HL-60/S4 (cell line): ENCODE data around the gene FBP1.

Experiments used
- in situ Hi-C: fragments of 300-500 bp; cut with MboI; formaldehyde crosslinking; loops from 2 replicates; pipeline ENCODE4 v1.14.3; 2022; ENCODE audit warnings: low sequenced_read_pairs

Gene FBP1

GRCh38 chr9:94639061-94639998 lies at the start of gene FBP1:
Gene FBP1 (minus strand): TSS chr9:94639518. CDS start chr9:94639310, 208 bp downstream.
- in situ Hi-C loops = no loop called here

GRCh38 chr9:94687451-94687850 lies 48.1 kb upstream of the FBP1 start:
- in situ Hi-C loops = loop anchor here (10.0 kb wide), 1 partner anchor 447 kb away; no protein-coding TSS in a partner anchor

GRCh38 chr9:94685359-94685758 lies 46.0 kb upstream of the FBP1 start:
- in situ Hi-C loops = loop anchor here (10.0 kb wide), 1 partner anchor 449 kb away; no protein-coding TSS in a partner anchor

DNA sequence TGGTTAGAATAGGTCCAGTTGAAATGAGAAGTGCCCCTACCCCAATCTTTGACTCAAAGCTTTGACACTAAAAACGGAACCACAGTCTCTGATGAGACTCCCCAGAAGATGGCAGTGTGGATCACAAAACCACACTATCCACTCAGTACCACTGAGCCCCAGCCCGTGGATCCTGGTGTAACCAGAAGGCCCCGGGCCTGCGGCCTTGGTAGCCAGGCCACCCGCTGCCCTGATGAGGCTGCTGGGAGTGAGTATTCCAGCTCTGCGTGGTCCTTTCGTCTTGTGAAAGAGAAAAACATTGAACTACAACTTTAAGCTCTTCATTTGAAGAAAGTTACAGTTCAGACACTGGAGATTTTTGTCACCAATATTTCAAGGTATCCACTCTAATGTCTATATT lies 42.2 kb upstream of the FBP1 start:
- in situ Hi-C loops = loop anchor here (10.0 kb wide), 1 partner anchor 453 kb away; no protein-coding TSS in a partner anchor

DNA sequence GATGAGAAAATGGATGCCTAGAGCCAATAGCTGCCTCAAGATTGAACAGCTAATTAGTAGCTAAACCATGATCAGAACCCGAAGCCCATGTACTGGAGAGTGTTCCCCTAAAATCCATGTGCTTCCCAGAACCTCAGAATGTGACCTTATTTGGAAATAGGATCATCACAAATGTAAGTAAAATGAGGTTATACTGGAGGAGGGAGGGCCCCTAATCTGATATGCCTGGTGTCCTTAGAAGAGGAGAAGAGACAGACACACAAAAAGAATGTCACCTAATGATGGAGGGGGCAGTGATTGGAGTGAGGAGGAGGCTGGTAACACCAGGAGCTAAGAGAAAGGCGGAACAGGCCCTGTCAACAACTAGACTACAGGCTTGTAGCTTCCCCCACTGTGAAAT lies 41.3 kb upstream of the FBP1 start:
- in situ Hi-C loops = loop anchor here (10.0 kb wide), 1 partner anchor 454 kb away; no protein-coding TSS in a partner anchor

DNA sequence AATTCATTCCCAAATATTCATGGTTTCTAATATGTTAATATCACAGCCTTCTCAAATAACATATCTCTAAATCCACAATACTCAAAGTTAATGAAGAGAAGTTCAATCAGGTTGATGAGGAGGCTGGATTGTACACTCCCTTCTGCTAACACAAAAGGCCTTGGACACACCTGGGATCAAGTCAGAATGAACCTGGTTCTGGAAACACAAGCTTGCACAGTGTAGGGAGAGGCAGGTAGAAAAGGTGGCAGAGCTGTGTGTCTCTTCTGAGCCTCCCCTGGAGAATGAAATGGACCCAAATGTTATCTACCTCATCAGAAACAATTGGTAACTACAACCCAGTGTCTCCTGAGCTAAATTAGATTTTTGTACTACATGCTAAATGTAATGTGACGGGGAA lies 40.7 kb upstream of the FBP1 start:
- in situ Hi-C loops = loop anchor here (10.0 kb wide), 1 partner anchor 455 kb away; no protein-coding TSS in a partner anchor

DNA sequence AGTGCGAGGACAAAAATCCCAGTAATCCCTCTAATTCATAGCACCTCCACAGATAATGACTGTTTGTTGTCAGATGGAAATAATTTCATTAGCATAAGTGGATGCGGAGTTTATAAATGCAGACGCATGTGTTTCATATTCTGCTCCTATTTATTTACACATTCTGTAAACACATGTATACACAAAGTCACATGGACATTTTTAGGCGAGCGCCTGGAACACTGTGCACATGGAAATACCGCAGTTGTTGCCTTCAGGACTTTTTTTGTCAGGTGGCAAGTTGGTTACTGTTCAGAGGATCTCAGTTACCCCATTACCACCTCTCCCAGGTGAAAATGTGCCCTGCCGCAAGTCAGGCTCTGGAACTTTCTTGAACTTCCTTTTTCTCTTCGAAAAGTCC lies 40.3 kb upstream of the FBP1 start:
- in situ Hi-C loops = no loop called here

- in situ Hi-C loops = no loop called here
Measured at GRCh38 chr9:94677929-94678328, 38.6 kb upstream of the FBP1 start.

- in situ Hi-C loops = no loop called here
Measured at GRCh38 chr9:94676446-94677131, 37.3 kb upstream of the FBP1 start.

DNA sequence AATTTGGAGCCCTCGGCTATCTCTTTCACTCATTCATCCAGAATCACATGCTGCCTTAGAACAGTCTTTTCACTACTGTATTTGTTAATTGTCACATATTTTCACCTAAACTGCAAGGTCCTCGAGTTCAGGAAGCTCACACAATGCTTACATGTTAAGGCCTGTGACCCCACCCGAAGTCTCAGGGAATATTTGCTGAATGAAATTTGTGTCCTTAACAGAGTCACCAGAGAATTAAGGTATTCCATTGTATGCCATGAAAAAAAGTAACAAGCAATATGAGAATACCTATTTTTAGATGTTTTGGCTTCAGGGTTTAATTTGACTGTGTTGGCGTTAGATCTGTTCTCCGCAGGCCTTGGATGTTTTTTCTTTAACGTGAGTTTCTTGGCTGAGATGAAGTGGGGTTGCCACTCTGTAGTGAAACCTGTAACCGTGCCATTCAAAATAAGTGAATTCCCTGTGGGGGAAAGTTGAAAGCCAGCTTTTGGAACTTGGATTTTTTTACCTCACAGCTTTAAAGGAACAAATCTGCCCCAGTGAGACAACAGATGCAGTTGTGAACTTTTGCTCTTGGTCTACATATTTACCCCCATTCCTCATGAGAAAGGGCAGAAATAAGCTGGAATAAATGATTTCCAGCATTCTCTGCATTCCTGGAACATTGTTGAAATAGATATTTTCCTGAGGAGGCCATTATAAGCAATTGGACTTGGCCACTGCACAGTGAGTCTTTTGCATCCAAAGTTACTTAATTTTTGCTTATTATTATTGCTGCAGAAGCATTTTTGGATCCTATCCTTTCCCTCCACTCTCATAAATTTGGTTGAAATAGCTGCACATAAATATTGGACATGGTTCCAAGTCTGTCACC lies 35.9 kb upstream of the FBP1 start:
- in situ Hi-C loops = no loop called here

GRCh38 chr9:94672811-94673487 lies 33.6 kb upstream of the FBP1 start:
- in situ Hi-C loops = no loop called here

- in situ Hi-C loops = no loop called here
Measured at GRCh38 chr9:94668928-94669729, 29.8 kb upstream of the FBP1 start.

GRCh38 chr9:94668418-94668927 lies 29.2 kb upstream of the FBP1 start:
- in situ Hi-C loops = no loop called here

- in situ Hi-C loops = no loop called here
Measured at GRCh38 chr9:94666364-94667099, 27.2 kb upstream of the FBP1 start.

DNA sequence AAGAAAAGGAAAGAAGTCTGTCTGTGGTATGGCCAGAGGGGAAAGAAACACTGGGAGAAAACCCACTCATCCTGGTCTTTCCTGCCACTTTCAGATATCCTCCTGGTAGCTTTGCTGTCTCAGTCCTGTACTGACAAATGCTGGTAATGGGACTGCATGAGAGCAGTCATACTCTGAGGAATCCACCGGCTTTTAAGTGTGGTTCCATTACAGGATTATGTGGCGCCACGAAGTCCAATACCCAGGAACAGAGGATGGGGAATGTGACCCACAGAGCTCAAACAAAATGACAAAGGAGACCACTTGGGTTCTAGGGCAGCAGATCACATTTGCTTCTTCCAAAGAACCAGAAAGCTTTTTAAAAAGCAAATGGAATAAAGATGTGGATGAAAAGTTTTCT lies 26.3 kb upstream of the FBP1 start:
- in situ Hi-C loops = no loop called here

- in situ Hi-C loops = no loop called here
Measured at GRCh38 chr9:94664801-94665200, 25.5 kb upstream of the FBP1 start.

DNA sequence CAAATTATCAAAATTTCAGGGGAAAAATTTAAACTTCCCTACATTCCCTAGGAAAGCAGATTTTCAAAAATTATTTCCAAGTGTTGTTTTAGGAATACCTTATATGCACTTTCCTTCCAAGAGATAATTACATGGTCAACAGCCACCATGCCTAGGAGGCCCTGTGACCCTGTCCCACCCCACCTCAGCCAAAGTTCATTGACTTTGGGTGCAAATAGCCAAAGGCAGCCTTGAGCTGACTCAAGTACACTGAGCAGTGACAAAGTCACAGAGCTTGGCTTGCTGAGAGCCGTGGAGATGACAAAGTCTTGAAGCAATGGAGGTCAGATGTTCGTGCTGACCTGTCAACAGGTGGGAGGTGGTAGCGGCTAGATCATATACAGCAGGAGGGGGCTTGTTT lies 24.3 kb upstream of the FBP1 start:
- in situ Hi-C loops = no loop called here

DNA sequence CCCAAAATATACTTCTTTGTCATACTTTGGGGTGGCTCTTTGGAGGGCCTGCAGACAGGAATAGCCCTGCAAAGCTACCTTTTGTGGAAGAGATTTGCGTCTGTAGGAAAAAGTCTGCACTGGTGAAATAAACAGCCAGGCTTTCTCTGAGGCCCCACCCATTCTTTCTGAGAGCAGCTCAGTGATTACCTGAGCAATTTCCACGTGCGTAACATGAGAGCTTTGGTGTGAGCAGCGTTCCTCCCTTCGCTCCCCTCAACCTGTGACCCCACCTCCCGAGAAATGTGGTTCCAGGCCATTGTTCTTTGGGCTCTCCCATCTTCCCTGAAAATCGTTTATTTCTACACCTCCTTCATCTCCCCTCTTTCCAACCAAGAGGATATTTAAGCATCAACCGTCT lies 23.8 kb upstream of the FBP1 start:
- in situ Hi-C loops = no loop called here
